K562 (cell line): Measurements from ENCODE around the gene NRN1L. TPM values are rescaled to one million over a fixed set of nuclear protein-coding genes. Genes with fewer than 3 reads are reported as not detected.
A peak's percentile ranks its signal among the peaks of the same experiment; 100 is the strongest.

Experiments used
- ATAC-seq: fragments of 200-7000 bp; cut with Tn5 transposase; 3 replicates; pipeline ENCODE4 v1.9.1; 2020; ENCODE audit warnings: moderate library complexity
- BruUV-seq: library from RNA; stranded (reverse); fragments of 400-500 nt; replicated peaks from 2 replicates; lab custom pipeline; 2021; lab: Mats Ljungman, UMichigan
- CTCF ChIA-PET: fragments of 300-600 bp; formaldehyde crosslinking; extraction: SDS; loops from one replicate; lab custom pipeline; 2021; ENCODE audit warnings: low intra/inter-chr PET ratio; lab: Yijun Ruan, JAX
- POLR2A ChIA-PET: fragments of 300-600, 350-650 bp; sonication (Branson Sonifier 250); formaldehyde crosslinking; extraction: SDS; loops from one replicate; lab custom pipeline; 2021; ENCODE audit warnings: antibody characterized with exemption, inconsistent platforms; lab: Yijun Ruan, JAX
- DNase-seq, 4 experiments: peaks; one replicate each; pipeline versions ENCODE4 v3.0.0 to v3.0.0-alpha.2; 2011 to 2018; ENCODE audit warnings: low spot score in 3 of 4, mixed read lengths in 3 of 4; ENCODE audit errors: extremely low read depth in 1 of 4
- FAIRE-seq: peaks from 2 replicates; lab custom pipeline; 2011; peaks lifted over from hg19 to GRCh38; lab: Jason Lieb, UNC
- H2AFZ ChIP-seq: 2 replicates; pipeline ENCODE4 v1.6.0; 2011; ENCODE audit warnings: low read depth, low read length, control low read depth, inconsistent platforms
- H3K27ac ChIP-seq: fragments of 200-600 bp; 3 replicates; pipeline ENCODE4 v1.8.0; 2011; ENCODE audit warnings: low read depth, mild to moderate bottlenecking, control low read depth, inconsistent platforms, low read length, moderate library complexity, mixed read lengths; ENCODE audit errors: extremely low read depth
- H3K27me3 ChIP-seq, 2 experiments: fragments of 300-600 bp in 1 of 2; 2 replicates in 1 of 2; 3 replicates in 1 of 2; pipeline versions ENCODE4 v1.6.0 to v1.8.0; 2011; ENCODE audit warnings: inconsistent platforms in 2 of 2, low read length in 2 of 2, mild to moderate bottlenecking in 1 of 2, mixed read lengths in 1 of 2, moderate library complexity in 1 of 2; ENCODE audit not compliant: control insufficient read depth in 2 of 2, insufficient read depth in 2 of 2
- H3K36me3 ChIP-seq: fragments of 300-600 bp; 3 replicates; pipeline ENCODE4 v1.8.0; 2011; ENCODE audit warnings: mild to moderate bottlenecking, low read length, inconsistent platforms; ENCODE audit not compliant: control insufficient read depth, insufficient read depth
- H3K4me1 ChIP-seq, 2 experiments: fragments of 200-600 bp in 1 of 2; replicated peaks in 1 of 2; 2 replicates in 1 of 2; 3 replicates in 1 of 2; pipeline versions ENCODE4 v1.5.1 to v1.8.0; 2011; ENCODE audit warnings: inconsistent platforms in 2 of 2, low read length in 2 of 2, mild to moderate bottlenecking in 1 of 2, mixed read lengths in 1 of 2, moderate library complexity in 1 of 2; ENCODE audit not compliant: control insufficient read depth in 2 of 2, insufficient read depth in 2 of 2
- H3K4me2 ChIP-seq: 2 replicates; pipeline ENCODE4 v1.6.1; 2011; ENCODE audit warnings: low read length, control low read depth, inconsistent platforms, mixed read lengths; ENCODE audit not compliant: insufficient read depth
- H3K4me3 ChIP-seq: fragments of 200-600 bp; sonication (generic), shearing (Covaris generic); 2 replicates; pipeline ENCODE4 v1.5.1; 2016; ENCODE audit warnings: control low read depth, inconsistent platforms
- H3K79me2 ChIP-seq: fragments of 200-600 bp; 3 replicates; pipeline ENCODE4 v1.8.0; 2011; ENCODE audit warnings: low read length, inconsistent platforms; ENCODE audit not compliant: control insufficient read depth, insufficient read depth
- H3K9ac ChIP-seq, 2 experiments: 2 replicates each; pipeline versions ENCODE4 v1.6.0 to v1.6.1; 2011; ENCODE audit warnings: low read depth in 2 of 2, low read length in 2 of 2, control low read depth in 1 of 2, inconsistent platforms in 1 of 2, mild to moderate bottlenecking in 1 of 2, mixed read lengths in 1 of 2; ENCODE audit not compliant: insufficient read depth in 1 of 2
- H3K9me1 ChIP-seq: one replicate; pipeline ENCODE4 v1.6.0; 2011; ENCODE audit warnings: inconsistent platforms, mild to moderate bottlenecking, low read length, moderate library complexity; ENCODE audit not compliant: control insufficient read depth, insufficient read depth
- H3K9me3 ChIP-seq: replicated peaks from 2 replicates; pipeline ENCODE4 v1.5.1; 2011; ENCODE audit warnings: low read depth, low read length, inconsistent platforms; ENCODE audit not compliant: control insufficient read depth, insufficient read depth
- H4K20me1 ChIP-seq: replicated peaks from 2 replicates; pipeline ENCODE4 v1.6.1; 2011; ENCODE audit warnings: low read length, inconsistent platforms, mixed read lengths; ENCODE audit not compliant: control insufficient read depth, insufficient read depth
- FOXK1 ChIP-seq: sonication (generic); formaldehyde crosslinking; IDR thresholded peaks from 2 replicates; pipeline ENCODE4 v1.8.0; 2022; ENCODE audit warnings: missing genetic modification reagents, mild to moderate bottlenecking, borderline replicate concordance
- MXI1 ChIP-seq: IDR thresholded peaks from 2 replicates; pipeline ENCODE4 v1.6.1; 2011; ENCODE audit warnings: low read depth, mild to moderate bottlenecking, improper control_type of control experiment, low read length
- NBN ChIP-seq: fragments of 450-650 bp; IDR thresholded peaks from 2 replicates; pipeline ENCODE4 v1.6.1; 2016; ENCODE audit warnings: low read depth, mild to moderate bottlenecking
- POLR3G ChIP-seq: IDR thresholded peaks from 2 replicates; pipeline ENCODE4 v1.6.1; 2011; ENCODE audit not compliant: insufficient read length, insufficient replicate concordance; ENCODE audit errors: extremely low read depth
- RAD21 ChIP-seq, 2 experiments: fragments of 250-450 bp in 1 of 2; fragments of 450-650 bp in 1 of 2; sonication (Bioruptor Pico) in 1 of 2; formaldehyde crosslinking in 1 of 2; IDR thresholded peaks in 1 of 2; conservative IDR thresholded peaks in 1 of 2; 2 replicates each; pipeline versions ENCODE4 v1.4.0 to v1.8.0; 2020 to 2022; ENCODE audit warnings: mild to moderate bottlenecking in 2 of 2, moderate library complexity in 1 of 2
- REST ChIP-seq, 2 experiments: fragments of 450-650 bp; formaldehyde crosslinking in 1 of 2; IDR thresholded peaks; 2 replicates each; pipeline versions ENCODE4 v1.4.0 to v1.6.1; 2014 to 2020; ENCODE audit warnings: mild to moderate bottlenecking in 2 of 2, borderline replicate concordance in 1 of 2, low read depth in 1 of 2
- SMC3 ChIP-seq: conservative IDR thresholded peaks from 2 replicates; pipeline ENCODE4 v1.6.1; 2011; ENCODE audit warnings: low read depth, low read length, improper control_type of control experiment; ENCODE audit not compliant: insufficient read depth
- WGBS: fragments of 100-300 bp; shearing (Covaris generic); methylation state at CpG from one replicate; pipeline ENCODE4 v1.1.6; 2016; ENCODE audit warnings: low coverage, mixed read lengths; ENCODE audit not compliant: insufficient coverage; ENCODE audit errors: missing lambda C conversion rate; 5-methylcytosine and 5-hydroxymethylcytosine counted together
- in situ Hi-C: fragments of 300-500 bp; cut with MboI; formaldehyde crosslinking; loops from 4 replicates; pipeline ENCODE4 v1.15.0; 2018; ENCODE audit warnings: inconsistent platforms, mixed read lengths
- intact Hi-C: fragments of 100-400 bp; cut with micrococcal nuclease; formaldehyde crosslinking; loops from 2 replicates; pipeline ENCODE4 v1.14.2; 2022
- polyA plus RNA-seq, 8 experiments: library from polyadenylated mRNA; depleted of rRNA in 4 of 8; stranded (reverse) in 5 of 8; unstranded in 3 of 8; fragments of >200 nt; fragmentation: Nextera tagmentation in 2 of 8; fragmentation: Illumina TruSeq in 1 of 8; extraction: Ambion mirVana in 2 of 8; extraction: Trizol in 1 of 8; gene quantifications; 2 replicates each; pipeline versions ENCODE4 v1.2.1 to v1.2.3, GENCODE V29; 2011 to 2014; ENCODE audit warnings: inconsistent platforms in 1 of 8, missing spikeins in 1 of 8
- total RNA-seq, 7 experiments: library from RNA; depleted of rRNA in 6 of 7; stranded (reverse); fragments of >200 nt in 6 of 7; fragmentation: Illumina TruSeq in 2 of 7; extraction: Trizol in 2 of 7; gene quantifications; 2 replicates each; pipeline versions ENCODE4 v1.2.1 to v1.2.3, GENCODE V29; 2011 to 2021; ENCODE audit warnings: low replicate concordance in 1 of 7
- TF ChIP-seq, protein P1 (sequence below), 3 experiments: IDR thresholded peaks in 2 of 3; conservative IDR thresholded peaks in 1 of 3; 2 replicates each; pipeline ENCODE4 v1.5.1; 2011 to 2012; ENCODE audit warnings: low read length in 3 of 3, mild to moderate bottlenecking in 3 of 3, control low read depth in 2 of 3, improper control_type of control experiment in 1 of 3, inconsistent platforms in 1 of 3, low read depth in 1 of 3, mixed read lengths in 1 of 3, moderate library complexity in 1 of 3; ENCODE audit not compliant: insufficient read depth in 2 of 3

The NRN1L gene
- total and polyA plus RNA-seq, 9 of the 15 experiments (the other 6 are each of a cell fraction or from before 2014, with no cell fraction given) = 0.22 to 0.86 (median 0.61) TPM; not detected in 5

DNA sequence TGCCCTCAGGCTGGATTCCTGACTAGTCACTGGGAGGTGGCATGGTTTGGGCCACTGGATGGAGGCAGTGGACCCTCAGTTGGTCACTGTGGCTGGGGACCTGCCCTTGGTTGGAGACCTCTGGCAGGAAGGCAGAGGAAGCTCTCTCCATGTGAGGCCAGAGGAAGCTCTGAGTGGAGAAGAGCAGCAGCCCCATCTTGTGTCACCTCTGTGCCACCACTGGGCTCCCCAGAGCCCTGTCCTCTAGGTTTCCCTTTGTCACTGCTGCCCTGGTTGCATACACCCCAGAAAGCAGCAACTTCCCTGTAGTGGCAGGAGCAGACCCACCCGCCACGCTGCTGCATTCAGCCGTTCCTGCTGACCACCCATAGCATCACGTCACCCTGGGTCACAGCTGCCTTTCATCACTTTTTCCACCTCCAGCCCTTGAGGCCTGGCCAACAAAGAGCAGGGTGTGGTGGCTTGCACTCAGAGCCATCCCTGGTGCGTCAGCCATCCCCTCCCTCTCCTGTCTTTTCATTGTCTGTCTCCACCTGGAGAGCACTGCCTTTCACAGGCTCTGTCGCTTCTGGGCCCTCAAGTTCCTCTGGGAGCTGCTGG is 35.0 kb downstream of the NRN1L start:
- no peaks in the 10 kb centered on the region for H3K27me3 ChIP-seq
- peaks cover 7% of the 10 kb centered on the region for H3K9me1 ChIP-seq
- H2AFZ ChIP-seq = no peak overlapping the region
- no peaks in the 10 kb centered on the region for H3K9me3 ChIP-seq
- WGBS = 86% methylated on average over 2 of the region's 6 CpGs
- TF ChIP-seq NBN = no peak
- no peak for TF ChIP-seq FOXK1 (CRISPR knock-in tag)
- peak in 1 of 2 experiments; percentile 58; a peak in 2 of 4 replicates for TF ChIP-seq RAD21 (CRISPR knock-in tag; conservative IDR thresholded peaks at IDR 0.05 in 1 of 2, IDR thresholded peaks at IDR 0.05 in 1 of 2)
- TF ChIP-seq MXI1 = no peak
- TF ChIP-seq SMC3 = peak; percentile 31; the same call in 1 of the 2 replicates
- TF ChIP-seq POLR3G = no peak
- peak; percentile 26; the same call in 1 of the 2 replicates for TF ChIP-seq REST (IDR thresholded peaks at IDR 0.05; ENCODE audit: borderline replicate concordance)
- no peak for TF ChIP-seq REST (CRISPR knock-in tag; IDR thresholded peaks at IDR 0.05; ENCODE audit: low read depth)
- TF ChIP-seq, protein P1, sequence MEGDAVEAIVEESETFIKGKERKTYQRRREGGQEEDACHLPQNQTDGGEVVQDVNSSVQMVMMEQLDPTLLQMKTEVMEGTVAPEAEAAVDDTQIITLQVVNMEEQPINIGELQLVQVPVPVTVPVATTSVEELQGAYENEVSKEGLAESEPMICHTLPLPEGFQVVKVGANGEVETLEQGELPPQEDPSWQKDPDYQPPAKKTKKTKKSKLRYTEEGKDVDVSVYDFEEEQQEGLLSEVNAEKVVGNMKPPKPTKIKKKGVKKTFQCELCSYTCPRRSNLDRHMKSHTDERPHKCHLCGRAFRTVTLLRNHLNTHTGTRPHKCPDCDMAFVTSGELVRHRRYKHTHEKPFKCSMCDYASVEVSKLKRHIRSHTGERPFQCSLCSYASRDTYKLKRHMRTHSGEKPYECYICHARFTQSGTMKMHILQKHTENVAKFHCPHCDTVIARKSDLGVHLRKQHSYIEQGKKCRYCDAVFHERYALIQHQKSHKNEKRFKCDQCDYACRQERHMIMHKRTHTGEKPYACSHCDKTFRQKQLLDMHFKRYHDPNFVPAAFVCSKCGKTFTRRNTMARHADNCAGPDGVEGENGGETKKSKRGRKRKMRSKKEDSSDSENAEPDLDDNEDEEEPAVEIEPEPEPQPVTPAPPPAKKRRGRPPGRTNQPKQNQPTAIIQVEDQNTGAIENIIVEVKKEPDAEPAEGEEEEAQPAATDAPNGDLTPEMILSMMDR (IDR thresholded peaks at IDR 0.05 in 2 of 3, conservative IDR thresholded peaks at IDR 0.05 in 1 of 3; ENCODE audit: insufficient read depth in 2 of 3, low read depth in 1 of 3, low read length in 3 of 3) = peak; percentile 49 to 69 (median 60)
- TF ChIP-seq, all 486 proteins: peak for 4
- ChIA-PET CTCF (interaction anchor here (1.0 to 1.6 kb wide), 4 partner anchors 9 to 247 kb away, joined by 4 to 10 read pairs (median 6); partner anchors contain the start of gene NRN1L), POLR2A (interaction anchor here (0.7 kb wide), 1 partner anchor 21 kb away, joined by 3 read pairs; no protein-coding TSS in a partner anchor)
- ATAC-seq (peak; percentile 71), FAIRE-seq (no peak), DNase-seq (peak in 1 of 4 experiments; percentile 41)
- H3K79me2 ChIP-seq = no peaks in the 10 kb centered on the region
- intact Hi-C loops = no loop called here
- H3K36me3 ChIP-seq = no peaks in the 10 kb centered on the region; the same call in 2 of the 3 replicates
- peaks cover 22 to 28% of the 10 kb centered on the region in 2 experiments for H3K4me1 ChIP-seq
- H3K4me2 ChIP-seq = no peak overlapping the region
- H3K9ac ChIP-seq = peak overlapping the region in 1 of 2 experiments; percentile 39; a peak in 1 of 4 replicates
- in situ Hi-C loops = loop anchor here (10.0 kb wide), 1 partner anchor 395 kb away; the partner anchor contains the start of gene RIPOR1
- no peak overlapping the region for H3K4me3 ChIP-seq
- no peak overlapping the region for H3K27ac ChIP-seq
- peaks cover 36% of the 10 kb centered on the region for H4K20me1 ChIP-seq
- no TSS peak for BruUV-seq
